ENCODE measurements around the gene RCL1. TPM values are rescaled to one million over a fixed set of nuclear protein-coding genes. Genes with fewer than 3 reads are reported as not detected.
A peak's percentile ranks its signal among the peaks of the same experiment; 100 is the strongest.

Gene RCL1
- total and polyA plus RNA-seq, 2 of the 13 experiments (the other 11 are each of a cell fraction or from before 2014, with no cell fraction given): 22.3 to 31.6 TPM

DNA sequence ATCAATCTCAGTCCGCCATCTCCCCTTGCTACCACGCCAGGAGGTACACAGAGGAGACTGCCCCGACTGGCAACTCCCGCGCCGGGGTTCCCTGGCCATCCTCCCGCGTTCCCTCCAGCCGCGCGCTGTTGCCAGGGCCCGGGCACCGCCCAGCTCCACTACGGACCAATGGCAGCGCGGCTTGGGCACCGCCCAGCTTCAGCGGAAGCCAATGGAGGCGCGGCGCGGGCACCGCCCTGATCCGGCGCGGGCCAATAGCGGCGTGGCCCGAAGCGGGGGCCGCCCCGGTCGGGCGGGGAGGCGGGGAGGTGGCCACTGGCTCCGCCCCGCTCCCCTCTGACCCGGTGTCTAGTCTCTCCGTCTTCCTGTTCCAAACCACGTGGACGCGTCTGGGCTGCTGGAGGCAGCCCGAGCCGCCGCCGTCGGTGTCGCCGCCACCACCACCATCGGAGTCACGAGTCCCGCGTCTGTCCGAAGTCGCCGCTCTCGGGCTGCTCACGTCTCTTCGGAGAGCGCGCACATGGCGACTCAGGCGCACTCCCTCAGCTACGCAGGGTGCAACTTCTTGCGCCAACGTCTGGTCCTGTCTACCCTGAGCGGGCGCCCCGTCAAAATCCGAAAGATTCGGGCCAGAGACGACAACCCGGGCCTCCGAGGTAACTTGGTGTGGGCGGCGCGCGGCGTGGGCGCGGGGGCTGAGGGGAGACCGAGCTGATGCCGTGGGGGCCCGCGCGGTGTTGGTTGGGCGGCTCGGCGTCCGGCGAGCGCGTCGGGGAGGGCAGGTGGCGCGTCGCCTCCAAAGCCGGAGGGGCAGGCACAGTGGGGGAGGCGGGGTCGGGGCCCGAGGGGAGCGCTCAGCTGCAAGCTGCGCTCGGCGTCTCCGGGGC lies at the start of gene RCL1 (continued):
- TF ChIP-seq, protein P1, sequence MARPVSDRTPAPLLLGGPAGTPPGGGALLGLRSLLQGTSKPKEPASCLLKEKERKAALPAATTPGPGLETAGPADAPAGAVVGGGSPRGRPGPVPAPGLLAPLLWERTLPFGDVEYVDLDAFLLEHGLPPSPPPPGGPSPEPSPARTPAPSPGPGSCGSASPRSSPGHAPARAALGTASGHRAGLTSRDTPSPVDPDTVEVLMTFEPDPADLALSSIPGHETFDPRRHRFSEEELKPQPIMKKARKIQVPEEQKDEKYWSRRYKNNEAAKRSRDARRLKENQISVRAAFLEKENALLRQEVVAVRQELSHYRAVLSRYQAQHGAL (CRISPR knock-in tag; IDR thresholded peaks at IDR 0.05; ENCODE audit: not compliant biosample characterization): no peak
- TF ChIP-seq RCOR2 (CRISPR knock-in tag; IDR thresholded peaks at IDR 0.05): 0 out of 2 replicates have a peak, but pooled peaks have one; percentile 32
- TF ChIP-seq ZNF543 (CRISPR knock-in tag; IDR thresholded peaks at IDR 0.05): peak; percentile 64; the same call in 1 of the 2 replicates
- TF ChIP-seq, protein P2, sequence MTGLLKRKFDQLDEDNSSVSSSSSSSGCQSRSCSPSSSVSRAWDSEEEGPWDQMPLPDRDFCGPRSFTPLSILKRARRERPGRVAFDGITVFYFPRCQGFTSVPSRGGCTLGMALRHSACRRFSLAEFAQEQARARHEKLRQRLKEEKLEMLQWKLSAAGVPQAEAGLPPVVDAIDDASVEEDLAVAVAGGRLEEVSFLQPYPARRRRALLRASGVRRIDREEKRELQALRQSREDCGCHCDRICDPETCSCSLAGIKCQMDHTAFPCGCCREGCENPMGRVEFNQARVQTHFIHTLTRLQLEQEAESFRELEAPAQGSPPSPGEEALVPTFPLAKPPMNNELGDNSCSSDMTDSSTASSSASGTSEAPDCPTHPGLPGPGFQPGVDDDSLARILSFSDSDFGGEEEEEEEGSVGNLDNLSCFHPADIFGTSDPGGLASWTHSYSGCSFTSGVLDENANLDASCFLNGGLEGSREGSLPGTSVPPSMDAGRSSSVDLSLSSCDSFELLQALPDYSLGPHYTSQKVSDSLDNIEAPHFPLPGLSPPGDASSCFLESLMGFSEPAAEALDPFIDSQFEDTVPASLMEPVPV (CRISPR knock-in tag; IDR thresholded peaks at IDR 0.05): no peak
- TF ChIP-seq, protein P3, sequence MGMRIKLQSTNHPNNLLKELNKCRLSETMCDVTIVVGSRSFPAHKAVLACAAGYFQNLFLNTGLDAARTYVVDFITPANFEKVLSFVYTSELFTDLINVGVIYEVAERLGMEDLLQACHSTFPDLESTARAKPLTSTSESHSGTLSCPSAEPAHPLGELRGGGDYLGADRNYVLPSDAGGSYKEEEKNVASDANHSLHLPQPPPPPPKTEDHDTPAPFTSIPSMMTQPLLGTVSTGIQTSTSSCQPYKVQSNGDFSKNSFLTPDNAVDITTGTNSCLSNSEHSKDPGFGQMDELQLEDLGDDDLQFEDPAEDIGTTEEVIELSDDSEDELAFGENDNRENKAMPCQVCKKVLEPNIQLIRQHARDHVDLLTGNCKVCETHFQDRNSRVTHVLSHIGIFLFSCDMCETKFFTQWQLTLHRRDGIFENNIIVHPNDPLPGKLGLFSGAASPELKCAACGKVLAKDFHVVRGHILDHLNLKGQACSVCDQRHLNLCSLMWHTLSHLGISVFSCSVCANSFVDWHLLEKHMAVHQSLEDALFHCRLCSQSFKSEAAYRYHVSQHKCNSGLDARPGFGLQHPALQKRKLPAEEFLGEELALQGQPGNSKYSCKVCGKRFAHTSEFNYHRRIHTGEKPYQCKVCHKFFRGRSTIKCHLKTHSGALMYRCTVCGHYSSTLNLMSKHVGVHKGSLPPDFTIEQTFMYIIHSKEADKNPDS (CRISPR knock-in tag; IDR thresholded peaks at IDR 0.05): 0 out of 2 replicates have a peak, but pooled peaks have one; percentile 26
- no peak for TF ChIP-seq HNF4A (CRISPR knock-in tag; IDR thresholded peaks at IDR 0.05)
- TF ChIP-seq REL (CRISPR knock-in tag; conservative IDR thresholded peaks at IDR 0.05): 0 out of 2 replicates have a peak, but pooled peaks have one; percentile 20
- peak; percentile 10 for TF ChIP-seq ZFP36 (IDR thresholded peaks at IDR 0.05; ENCODE audit: borderline replicate concordance, low read depth, low read length, partially characterized antibody)
- no peak for TF ChIP-seq RXRB (CRISPR knock-in tag; IDR thresholded peaks at IDR 0.05; ENCODE audit: borderline replicate concordance)
- TF ChIP-seq TCF12 (IDR thresholded peaks at IDR 0.05): no peak
- TF ChIP-seq TCF12 (CRISPR knock-in tag; IDR thresholded peaks at IDR 0.05): no peak
- TF ChIP-seq, protein P4, sequence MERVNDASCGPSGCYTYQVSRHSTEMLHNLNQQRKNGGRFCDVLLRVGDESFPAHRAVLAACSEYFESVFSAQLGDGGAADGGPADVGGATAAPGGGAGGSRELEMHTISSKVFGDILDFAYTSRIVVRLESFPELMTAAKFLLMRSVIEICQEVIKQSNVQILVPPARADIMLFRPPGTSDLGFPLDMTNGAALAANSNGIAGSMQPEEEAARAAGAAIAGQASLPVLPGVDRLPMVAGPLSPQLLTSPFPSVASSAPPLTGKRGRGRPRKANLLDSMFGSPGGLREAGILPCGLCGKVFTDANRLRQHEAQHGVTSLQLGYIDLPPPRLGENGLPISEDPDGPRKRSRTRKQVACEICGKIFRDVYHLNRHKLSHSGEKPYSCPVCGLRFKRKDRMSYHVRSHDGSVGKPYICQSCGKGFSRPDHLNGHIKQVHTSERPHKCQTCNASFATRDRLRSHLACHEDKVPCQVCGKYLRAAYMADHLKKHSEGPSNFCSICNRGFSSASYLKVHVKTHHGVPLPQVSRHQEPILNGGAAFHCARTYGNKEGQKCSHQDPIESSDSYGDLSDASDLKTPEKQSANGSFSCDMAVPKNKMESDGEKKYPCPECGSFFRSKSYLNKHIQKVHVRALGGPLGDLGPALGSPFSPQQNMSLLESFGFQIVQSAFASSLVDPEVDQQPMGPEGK (CRISPR knock-in tag; IDR thresholded peaks at IDR 0.05): peak; percentile 47; the same call in 1 of the 2 replicates
- peak; percentile 26; the same call in 1 of the 2 replicates for TF ChIP-seq HOXA3 (CRISPR knock-in tag; IDR thresholded peaks at IDR 0.05)
- no peak for TF ChIP-seq TEAD3 (CRISPR knock-in tag; optimal IDR thresholded peaks at IDR 0.05; ENCODE audit: borderline replicate concordance)
- TF ChIP-seq ZNF256 (CRISPR knock-in tag; conservative IDR thresholded peaks at IDR 0.05): 0 out of 2 replicates have a peak, but pooled peaks have one; percentile 3
- no peak for TF ChIP-seq ZNF282 (IDR thresholded peaks at IDR 0.05; ENCODE audit: partially characterized antibody)
- TF ChIP-seq MBD4 (IDR thresholded peaks at IDR 0.05; ENCODE audit: borderline replicate concordance, low read length): no peak
- TF ChIP-seq ZNF12 (CRISPR knock-in tag; IDR thresholded peaks at IDR 0.05): no peak
- TF ChIP-seq, protein P5, sequence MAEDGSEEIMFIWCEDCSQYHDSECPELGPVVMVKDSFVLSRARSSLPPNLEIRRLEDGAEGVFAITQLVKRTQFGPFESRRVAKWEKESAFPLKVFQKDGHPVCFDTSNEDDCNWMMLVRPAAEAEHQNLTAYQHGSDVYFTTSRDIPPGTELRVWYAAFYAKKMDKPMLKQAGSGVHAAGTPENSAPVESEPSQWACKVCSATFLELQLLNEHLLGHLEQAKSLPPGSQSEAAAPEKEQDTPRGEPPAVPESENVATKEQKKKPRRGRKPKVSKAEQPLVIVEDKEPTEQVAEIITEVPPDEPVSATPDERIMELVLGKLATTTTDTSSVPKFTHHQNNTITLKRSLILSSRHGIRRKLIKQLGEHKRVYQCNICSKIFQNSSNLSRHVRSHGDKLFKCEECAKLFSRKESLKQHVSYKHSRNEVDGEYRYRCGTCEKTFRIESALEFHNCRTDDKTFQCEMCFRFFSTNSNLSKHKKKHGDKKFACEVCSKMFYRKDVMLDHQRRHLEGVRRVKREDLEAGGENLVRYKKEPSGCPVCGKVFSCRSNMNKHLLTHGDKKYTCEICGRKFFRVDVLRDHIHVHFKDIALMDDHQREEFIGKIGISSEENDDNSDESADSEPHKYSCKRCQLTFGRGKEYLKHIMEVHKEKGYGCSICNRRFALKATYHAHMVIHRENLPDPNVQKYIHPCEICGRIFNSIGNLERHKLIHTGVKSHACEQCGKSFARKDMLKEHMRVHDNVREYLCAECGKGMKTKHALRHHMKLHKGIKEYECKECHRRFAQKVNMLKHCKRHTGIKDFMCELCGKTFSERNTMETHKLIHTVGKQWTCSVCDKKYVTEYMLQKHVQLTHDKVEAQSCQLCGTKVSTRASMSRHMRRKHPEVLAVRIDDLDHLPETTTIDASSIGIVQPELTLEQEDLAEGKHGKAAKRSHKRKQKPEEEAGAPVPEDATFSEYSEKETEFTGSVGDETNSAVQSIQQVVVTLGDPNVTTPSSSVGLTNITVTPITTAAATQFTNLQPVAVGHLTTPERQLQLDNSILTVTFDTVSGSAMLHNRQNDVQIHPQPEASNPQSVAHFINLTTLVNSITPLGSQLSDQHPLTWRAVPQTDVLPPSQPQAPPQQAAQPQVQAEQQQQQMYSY (CRISPR knock-in tag; IDR thresholded peaks at IDR 0.05): no peak

Data from HepG2 (cell line).